HEK293 (cell line): ENCODE measurements around the gene PPP1CC.
"Not testable (repeated sequence)": the region's sequence is repeated elsewhere in the genome, so short reads cannot be mapped to it uniquely, and the experiment has no call there.

Experiments used
- CTCF ChIA-PET: fragments of 350-600 bp; formaldehyde crosslinking; extraction: SDS; loops from one replicate; lab custom pipeline; 2021; ENCODE audit warnings: antibody characterized with exemption; lab: Yijun Ruan, JAX
- POLR2A ChIA-PET: fragments of 300-600 bp; formaldehyde crosslinking; extraction: SDS; loops from one replicate; lab custom pipeline; 2020; ENCODE audit warnings: antibody characterized with exemption, inconsistent platforms; lab: Yijun Ruan, JAX
- H3K27ac ChIP-seq: fragments of 200-500 bp; sonication (Bioruptor generic); 2 replicates; pipeline ENCODE4 v1.5.1; 2014; ENCODE audit warnings: low read depth, low read length, control low read depth, inconsistent platforms; ENCODE audit errors: extremely low read depth
- H3K36me3 ChIP-seq, 2 experiments: fragments of 200-500 bp in 1 of 2; sonication (Bioruptor generic) in 1 of 2; 1 replicate in 1 of 2; 2 replicates in 1 of 2; pipeline ENCODE4 v1.5.1; 2014 to 2017; ENCODE audit warnings: inconsistent platforms in 2 of 2, low read length in 2 of 2; ENCODE audit not compliant: control insufficient read depth in 2 of 2, insufficient read depth in 1 of 2
- H3K4me1 ChIP-seq: fragments of 200-500 bp; sonication (Bioruptor generic); 2 replicates; pipeline ENCODE4 v1.5.1; 2014; ENCODE audit warnings: mild to moderate bottlenecking, low read length, inconsistent platforms; ENCODE audit not compliant: control insufficient read depth, insufficient read depth
- H3K4me3 ChIP-seq: 2 replicates; pipeline ENCODE4 v1.5.1; 2011; ENCODE audit warnings: low read depth, mild to moderate bottlenecking, control low read depth, low read length, moderate library complexity
- H3K9me3 ChIP-seq: fragments of 200-500 bp; sonication (Bioruptor generic); 2 replicates; pipeline ENCODE4 v1.5.1; 2014; ENCODE audit warnings: low read depth, low read length, inconsistent platforms; ENCODE audit not compliant: control insufficient read depth, insufficient read depth
- BCL6B ChIP-seq: fragments of 450-650 bp; formaldehyde crosslinking; IDR thresholded peaks from 2 replicates; pipeline ENCODE4 v1.5.1; 2017; ENCODE audit warnings: missing biosample characterization, missing genetic modification characterization
- FEZF1 ChIP-seq: fragments of 450-650 bp; formaldehyde crosslinking; IDR thresholded peaks from 2 replicates; pipeline ENCODE4 v1.5.1; 2016; ENCODE audit warnings: missing biosample characterization, missing genetic modification characterization
- GLIS1 ChIP-seq: fragments of 450-650 bp; formaldehyde crosslinking; IDR thresholded peaks from 2 replicates; pipeline ENCODE4 v1.5.1; 2016; ENCODE audit warnings: missing biosample characterization, missing genetic modification characterization
- IKZF3 ChIP-seq: fragments of 450-650 bp; IDR thresholded peaks from 2 replicates; pipeline ENCODE4 v1.5.0; 2018; ENCODE audit warnings: missing biosample characterization, mild to moderate bottlenecking, missing genetic modification characterization, moderate library complexity
- KLF8 ChIP-seq: fragments of 450-650 bp; formaldehyde crosslinking; IDR thresholded peaks from 2 replicates; pipeline ENCODE4 v1.5.1; 2016; ENCODE audit warnings: missing biosample characterization, missing genetic modification characterization
- OSR2 ChIP-seq: fragments of 450-650 bp; formaldehyde crosslinking; IDR thresholded peaks from 2 replicates; pipeline ENCODE4 v1.5.1; 2016; ENCODE audit warnings: missing biosample characterization, missing genetic modification characterization
- PRDM6 ChIP-seq: fragments of 450-650 bp; formaldehyde crosslinking; IDR thresholded peaks from 2 replicates; pipeline ENCODE4 v1.5.1; 2017; ENCODE audit warnings: missing biosample characterization, missing genetic modification characterization
- SP7 ChIP-seq: fragments of 450-650 bp; formaldehyde crosslinking; IDR thresholded peaks from 2 replicates; pipeline ENCODE4 v1.5.1; 2016; ENCODE audit warnings: missing biosample characterization, missing genetic modification characterization
- TSHZ1 ChIP-seq: fragments of 450-650 bp; formaldehyde crosslinking; IDR thresholded peaks from 2 replicates; pipeline ENCODE4 v1.5.1; 2016; ENCODE audit warnings: missing biosample characterization, missing genetic modification characterization, borderline replicate concordance
- ZBTB44 ChIP-seq: fragments of 450-650 bp; IDR thresholded peaks from 2 replicates; pipeline ENCODE4 v1.5.1; 2018; ENCODE audit warnings: missing biosample characterization, mild to moderate bottlenecking, missing genetic modification characterization
- ZBTB6 ChIP-seq: fragments of 450-650 bp; formaldehyde crosslinking; IDR thresholded peaks from 2 replicates; pipeline ENCODE4 v1.5.1; 2017; ENCODE audit warnings: missing biosample characterization, missing genetic modification characterization
- ZEB2 ChIP-seq: fragments of 450-650 bp; formaldehyde crosslinking; IDR thresholded peaks from 2 replicates; pipeline ENCODE4 v1.5.1; 2016; ENCODE audit warnings: missing biosample characterization, missing genetic modification characterization
- ZNF24 ChIP-seq: fragments of 450-650 bp; formaldehyde crosslinking; IDR thresholded peaks from 2 replicates; pipeline ENCODE4 v1.5.1; 2016; ENCODE audit warnings: missing biosample characterization, missing genetic modification characterization
- ZNF629 ChIP-seq: fragments of 450-650 bp; formaldehyde crosslinking; IDR thresholded peaks from 2 replicates; pipeline ENCODE4 v1.5.1; 2017; ENCODE audit warnings: missing biosample characterization, missing genetic modification characterization
- ZNF692 ChIP-seq: fragments of 450-650 bp; formaldehyde crosslinking; IDR thresholded peaks from 2 replicates; pipeline ENCODE4 v1.5.1; 2016; ENCODE audit warnings: missing biosample characterization, missing genetic modification characterization
- ZNF843 ChIP-seq: fragments of 450-650 bp; formaldehyde crosslinking; IDR thresholded peaks from 2 replicates; pipeline ENCODE4 v1.5.1; 2016; ENCODE audit warnings: missing biosample characterization, missing genetic modification characterization
- ZSCAN30 ChIP-seq: fragments of 450-650 bp; IDR thresholded peaks from 2 replicates; pipeline ENCODE4 v1.5.1; 2018; ENCODE audit warnings: missing biosample characterization, mild to moderate bottlenecking, missing genetic modification characterization, moderate library complexity

PPP1CC gene

GRCh38 chr12:110722892-110723291, 19.8 kb downstream of the PPP1CC start:
- peak; percentile 87 for TF ChIP-seq BCL6B (tag by site-specific recombination)
- TF ChIP-seq ZBTB6 (tag by site-specific recombination), result peak; percentile 26; the same call in 1 of the 2 replicates
- peak; percentile 78; the same call in 1 of the 2 replicates for TF ChIP-seq ZBTB44 (tag by site-specific recombination)
- peak; percentile 78 for TF ChIP-seq PRDM6
- TF ChIP-seq FEZF1 (tag by site-specific recombination), result peak; percentile 11; the same call in 1 of the 2 replicates
- peak; percentile 81 for TF ChIP-seq OSR2
- TF ChIP-seq SP7 (tag by site-specific recombination), result peak; percentile 84
- TF ChIP-seq ZNF24 (tag by site-specific recombination), result 0 out of 2 replicates have a peak, but pooled peaks have one; percentile 28
- 0 out of 2 replicates have a peak, but pooled peaks have one; percentile 43 for TF ChIP-seq ZSCAN30 (tag by site-specific recombination)
- peak; percentile 38; the same call in 1 of the 2 replicates for TF ChIP-seq TSHZ1
- 0 out of 2 replicates have a peak, but pooled peaks have one; percentile 32 for TF ChIP-seq ZNF629 (tag by site-specific recombination)
- TF ChIP-seq GLIS1 (tag by site-specific recombination), result peak; percentile 84
- peak; percentile 48; the same call in 1 of the 2 replicates for TF ChIP-seq ZEB2 (tag by site-specific recombination)
- TF ChIP-seq IKZF3 (tag by site-specific recombination), result 0 out of 2 replicates have a peak, but pooled peaks have one; percentile 69
- 0 out of 2 replicates have a peak, but pooled peaks have one; percentile 17 for TF ChIP-seq ZNF692 (tag by site-specific recombination)
- TF ChIP-seq KLF8 (tag by site-specific recombination), result 0 out of 2 replicates have a peak, but pooled peaks have one; percentile 17
- peak; percentile 56; the same call in 1 of the 2 replicates for TF ChIP-seq ZNF843
- H3K27ac ChIP-seq, CTCF ChIA-PET, POLR2A ChIA-PET, H3K4me1 ChIP-seq, H3K9me3 ChIP-seq, H3K4me3 ChIP-seq: not testable (repeated sequence)
- peaks cover 67 to 97% of the 10 kb centered on the region in 2 experiments for H3K36me3 ChIP-seq
